HG02970 (cell line): ENCODE measurements around the gene TALDO1.

Source experiments
- ATAC-seq: cut with Tn5 transposase; IDR thresholded peaks from one replicate; pipeline ENCODE4 v1.9.1; 2021; ENCODE audit warnings: mild to moderate bottlenecking, moderate library complexity, moderate number of reproducible peaks; ENCODE audit not compliant: unreplicated experiment, low FRiP score

TALDO1 gene

GRCh38 chr11:709109-709997, 37.9 kb upstream of the TALDO1 start:
- no peak for ATAC-seq

- no peak for ATAC-seq
Observed at GRCh38 chr11:714436-714835, 32.8 kb upstream of the TALDO1 start.

- ATAC-seq: no peak
Observed at GRCh38 chr11:719214-720016, 27.8 kb upstream of the TALDO1 start.

GRCh38 chr11:720017-720641, 27.1 kb upstream of the TALDO1 start:
- ATAC-seq: no peak

GRCh38 chr11:720642-721246, 26.5 kb upstream of the TALDO1 start:
- ATAC-seq: no peak

- ATAC-seq: no peak
Observed at GRCh38 chr11:721247-721740, 26.0 kb upstream of the TALDO1 start.

- ATAC-seq: no peak
Observed at GRCh38 chr11:721741-722345, 25.4 kb upstream of the TALDO1 start.

- no peak for ATAC-seq
Observed at GRCh38 chr11:722346-722811, 24.9 kb upstream of the TALDO1 start.

GRCh38 chr11:723120-723883, 24.0 kb upstream of the TALDO1 start:
- no peak for ATAC-seq

- ATAC-seq: no peak
Observed at GRCh38 chr11:724049-724777, 23.1 kb upstream of the TALDO1 start.

- no peak for ATAC-seq
Observed at GRCh38 chr11:724778-725386, 22.4 kb upstream of the TALDO1 start.

- ATAC-seq: no peak
Observed at GRCh38 chr11:725624-726202, 21.6 kb upstream of the TALDO1 start.

GRCh38 chr11:726278-727220, 20.7 kb upstream of the TALDO1 start:
- ATAC-seq: no peak

- ATAC-seq: no peak
Observed at GRCh38 chr11:727281-727701, 20.0 kb upstream of the TALDO1 start.

GRCh38 chr11:727859-728748, 19.2 kb upstream of the TALDO1 start:
- no peak for ATAC-seq
